Left hindlimb (tissue), 1 donor: ENCODE results near the gene TBX10.
"Not testable (repeated sequence)": the region's sequence is repeated elsewhere in the genome, so short reads cannot be mapped to it uniquely, and the experiment has no call there.

ENCODE experiments used
- DNase-seq: peaks from one replicate; pipeline ENCODE4 v3.0.0-alpha.2; 2018

The TBX10 gene

DNA sequence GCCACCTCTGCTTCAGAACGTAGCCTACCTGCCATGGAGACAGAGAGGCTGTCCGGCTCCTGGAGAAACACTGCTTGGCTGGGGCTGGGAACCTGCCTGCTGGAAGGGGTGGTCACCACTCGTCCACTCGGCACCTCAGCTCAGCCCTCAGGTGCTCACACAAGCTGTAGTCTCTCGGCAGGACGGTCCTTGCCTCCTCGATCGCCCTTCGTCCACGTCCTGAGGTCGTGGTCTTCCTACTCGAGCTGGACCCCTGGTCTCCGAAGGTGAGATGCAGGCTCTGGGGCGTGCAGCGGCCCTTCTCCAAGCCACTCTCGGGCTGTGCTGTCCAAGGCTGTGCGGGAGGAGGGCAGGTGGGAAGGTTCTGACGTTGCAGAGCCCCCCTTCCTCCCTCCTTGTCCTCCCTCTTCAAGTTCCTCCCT is at the start of gene TBX10:
TBX10 (minus strand) TSS at position 326 of the 422 bp plus-strand sequence; CDS start at position 35, 291 bp downstream.
- no peak for DNase-seq

- DNase-seq: no peak
Measured at GRCh38 chr11:67689178-67689577, 49.6 kb upstream of the TBX10 start.

- no peak for DNase-seq
Measured at GRCh38 chr11:67687986-67688385, 48.4 kb upstream of the TBX10 start.

- not testable (repeated sequence) for DNase-seq
Measured at GRCh38 chr11:67685641-67686332, 46.2 kb upstream of the TBX10 start.

GRCh38 chr11:67682126-67683034 is 42.8 kb upstream of the TBX10 start:
- DNase-seq: not testable (repeated sequence)

DNA sequence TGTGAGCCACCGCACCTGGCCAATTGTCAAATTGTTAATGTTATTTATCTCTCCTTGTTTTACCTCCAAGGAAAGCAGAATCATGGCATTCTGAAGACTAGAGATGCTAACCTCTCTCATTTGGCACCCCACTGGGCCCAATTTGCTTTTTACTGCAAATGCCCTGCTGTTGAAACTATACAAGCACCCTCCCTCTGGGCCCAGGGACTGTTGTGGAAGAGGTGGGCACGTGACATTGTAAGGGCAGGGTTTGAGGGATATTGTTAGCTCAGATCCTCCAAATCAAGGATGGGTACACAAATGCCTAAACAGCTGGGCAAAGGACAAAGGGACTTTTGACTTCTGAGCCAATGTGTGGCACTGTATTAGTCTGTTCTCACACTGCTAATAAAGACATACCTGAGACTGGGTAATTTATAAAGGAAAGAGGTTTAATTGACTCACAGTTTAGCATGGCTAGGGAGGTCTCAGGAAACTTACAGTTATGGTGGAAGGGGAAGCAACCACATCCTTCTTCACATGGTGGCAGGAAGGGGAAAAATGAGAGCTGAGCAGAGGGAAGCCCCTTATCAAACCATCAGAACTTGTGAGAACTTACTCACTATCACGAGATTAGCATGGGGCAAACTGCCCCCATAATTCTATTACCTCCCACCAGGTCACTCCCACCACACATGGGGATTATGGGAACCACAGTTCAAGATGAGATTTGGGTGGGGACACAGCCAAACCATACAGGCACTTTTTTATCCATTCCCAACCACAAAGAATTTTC is 41.3 kb upstream of the TBX10 start:
- DNase-seq: no peak

GRCh38 chr11:67675058-67675747 is 35.6 kb upstream of the TBX10 start:
- no peak for DNase-seq

- no peak for DNase-seq
Measured at GRCh38 chr11:67674442-67674871, 34.9 kb upstream of the TBX10 start, which contains the start of gene ALDH3B2. ALDH3B2 (minus strand) TSS chr11:67674623; CDS start chr11:67666935, 7,688 bp downstream.

DNA sequence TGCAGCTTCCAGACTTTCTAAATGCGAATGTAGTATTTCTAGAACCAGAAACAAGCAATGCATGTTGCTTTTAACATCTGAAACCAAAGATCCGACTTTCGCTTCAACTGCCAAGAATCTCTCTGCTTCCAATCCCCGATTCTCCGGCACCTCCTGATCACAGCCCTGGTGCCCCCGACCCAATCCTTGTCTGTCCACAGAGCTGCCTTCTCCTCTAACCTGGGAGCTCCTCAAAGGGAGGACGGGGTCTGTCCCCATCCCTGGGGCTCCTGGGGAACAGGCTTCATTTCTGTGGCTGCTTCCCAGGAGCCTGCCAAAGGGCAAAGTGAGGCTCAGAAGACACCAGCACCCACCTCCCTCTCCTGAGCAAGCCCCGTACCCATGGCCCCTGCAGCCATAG is 34.3 kb upstream of the TBX10 start:
- no peak for DNase-seq

DNA sequence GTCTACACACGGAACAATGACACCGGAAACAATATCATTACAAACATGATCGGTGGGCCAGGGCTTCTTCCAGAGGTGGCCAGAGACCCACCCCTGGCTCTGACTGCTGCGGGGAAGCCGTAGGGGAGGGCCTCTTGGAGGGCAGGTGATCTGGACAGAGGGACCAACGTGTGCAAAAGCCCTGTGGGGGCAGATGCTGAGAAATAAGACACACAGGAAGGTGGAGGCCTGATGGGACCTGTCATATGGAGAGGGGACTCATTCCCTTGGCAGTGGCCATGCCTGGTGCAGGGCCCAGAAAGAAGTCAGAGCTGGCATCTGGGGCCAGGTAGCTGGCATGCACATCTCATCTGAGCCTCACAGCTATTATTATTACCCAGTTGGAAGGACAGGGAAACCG is 33.8 kb upstream of the TBX10 start:
- no peak for DNase-seq

- DNase-seq: no peak
Measured at GRCh38 chr11:67671211-67671520, 31.6 kb upstream of the TBX10 start.

DNA sequence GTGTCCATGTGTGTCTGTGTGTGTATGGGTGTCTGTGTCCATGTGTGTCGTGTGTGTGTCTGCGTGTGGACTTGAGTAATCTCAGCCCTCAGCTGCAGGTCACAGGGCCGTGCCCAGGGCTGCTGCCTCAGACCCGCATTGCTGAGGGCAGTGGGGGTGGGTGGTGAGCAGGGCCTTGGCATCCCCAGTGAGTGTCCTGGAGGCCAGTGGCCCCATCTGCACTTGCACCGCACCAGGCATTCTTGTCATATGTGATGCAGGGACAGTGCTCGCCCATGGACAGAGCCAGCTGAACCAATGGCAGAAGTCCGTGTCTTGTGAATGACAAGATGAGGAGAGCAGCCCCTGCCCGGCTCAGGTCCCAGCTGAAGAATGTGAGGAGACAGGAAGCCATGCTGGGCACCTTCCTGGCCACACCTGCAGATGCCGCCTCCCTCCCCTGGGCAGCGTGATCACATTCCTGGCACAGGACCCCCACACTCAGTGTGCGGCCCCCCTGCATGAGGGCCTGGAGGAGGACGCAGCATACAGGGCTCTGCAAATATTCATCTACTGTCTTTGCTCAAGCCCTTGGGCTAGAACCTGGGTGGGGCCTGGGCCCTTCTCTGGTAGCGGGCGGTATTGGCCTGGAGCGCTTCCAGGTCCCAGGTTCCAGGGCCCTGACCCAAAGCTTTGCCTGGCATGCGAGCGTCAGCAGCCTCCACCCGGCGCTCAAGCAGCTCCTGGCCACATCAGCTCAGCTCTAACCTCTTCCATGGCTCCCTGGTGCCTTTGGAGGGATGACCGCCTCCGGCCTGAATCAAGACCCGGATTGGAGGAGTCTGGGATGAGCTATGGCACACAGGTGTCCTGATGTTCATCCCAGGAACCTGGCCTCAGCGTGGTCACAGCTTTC is 31.0 kb upstream of the TBX10 start:
- no peak for DNase-seq

GRCh38 chr11:67668192-67668551 is 28.6 kb upstream of the TBX10 start:
- no peak for DNase-seq

DNA sequence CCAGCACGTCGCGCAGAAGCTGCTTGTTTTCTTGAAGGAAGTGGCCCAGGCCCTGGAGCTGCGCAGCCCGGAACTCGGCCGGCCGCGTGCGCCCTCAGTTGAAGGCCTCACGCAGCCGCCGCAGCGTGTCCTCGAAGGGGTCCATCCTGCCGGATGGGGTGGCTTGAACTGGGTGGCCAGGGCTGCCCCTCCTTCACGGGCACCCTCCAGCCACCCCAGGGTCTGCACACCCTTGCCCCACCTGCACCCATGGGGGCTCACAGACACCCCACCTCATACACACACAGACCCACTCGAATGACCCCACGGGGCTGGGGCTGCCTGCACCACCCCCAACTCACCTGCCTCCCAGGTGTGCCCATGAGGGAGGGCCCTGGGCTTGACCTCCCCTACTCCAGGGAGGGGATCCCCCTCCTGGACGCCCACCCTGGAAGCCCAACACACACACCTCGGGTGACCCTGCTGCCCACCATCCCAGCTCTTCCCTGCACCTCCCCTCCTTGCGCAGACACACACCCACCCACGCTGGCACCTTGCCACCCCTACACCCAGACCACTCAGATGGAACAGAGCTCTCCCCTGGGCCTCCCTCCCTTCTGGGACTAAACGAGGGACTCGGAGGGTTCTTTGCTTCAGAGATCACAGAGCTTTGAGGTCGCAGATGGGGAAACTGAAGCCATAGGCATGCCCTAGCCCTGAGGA is 28.1 kb upstream of the TBX10 start:
- no peak for DNase-seq

DNA sequence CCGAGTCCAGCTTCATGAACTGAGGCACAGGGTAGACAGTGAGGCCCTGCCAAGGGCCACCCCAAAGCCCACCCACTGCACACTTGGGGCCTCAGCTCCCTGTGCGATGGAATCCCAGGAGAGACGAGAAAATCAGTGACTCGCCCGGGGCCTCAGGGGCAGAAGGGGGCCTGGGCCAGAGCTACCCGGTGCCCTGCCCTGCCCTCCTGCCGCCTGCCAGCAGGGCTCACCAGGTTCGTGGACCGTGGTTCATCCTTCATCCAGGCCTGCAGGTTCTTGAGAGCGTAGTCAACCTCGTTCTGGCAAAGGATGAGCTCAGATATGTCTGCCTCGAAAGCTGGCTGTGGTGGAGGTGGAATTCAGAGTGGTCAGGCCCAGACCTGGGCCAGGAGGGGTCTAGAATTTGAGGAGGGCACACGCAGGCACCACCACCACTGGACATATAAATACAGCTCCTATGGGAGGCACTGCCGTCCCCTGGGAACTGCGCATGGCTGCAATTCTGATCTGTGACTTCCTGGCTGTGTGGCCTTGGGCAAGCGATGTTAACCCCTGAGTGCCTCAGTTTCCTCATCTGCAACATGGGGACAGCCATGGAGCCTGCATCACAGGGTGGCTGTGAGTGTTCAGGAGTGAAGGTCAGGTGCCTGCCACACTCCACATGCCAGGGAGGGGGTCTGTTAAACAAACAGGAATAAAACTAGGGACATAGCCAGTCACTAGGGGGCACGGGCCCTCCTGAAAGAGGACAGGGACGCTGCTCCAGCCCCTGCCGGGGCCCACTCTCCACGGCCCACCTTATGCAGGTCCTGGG is 27.3 kb upstream of the TBX10 start:
- DNase-seq: no peak

GRCh38 chr11:67666303-67666645 is 26.7 kb upstream of the TBX10 start:
- DNase-seq: no peak

GRCh38 chr11:67665541-67666302 is 26.2 kb upstream of the TBX10 start:
- no peak for DNase-seq

DNA sequence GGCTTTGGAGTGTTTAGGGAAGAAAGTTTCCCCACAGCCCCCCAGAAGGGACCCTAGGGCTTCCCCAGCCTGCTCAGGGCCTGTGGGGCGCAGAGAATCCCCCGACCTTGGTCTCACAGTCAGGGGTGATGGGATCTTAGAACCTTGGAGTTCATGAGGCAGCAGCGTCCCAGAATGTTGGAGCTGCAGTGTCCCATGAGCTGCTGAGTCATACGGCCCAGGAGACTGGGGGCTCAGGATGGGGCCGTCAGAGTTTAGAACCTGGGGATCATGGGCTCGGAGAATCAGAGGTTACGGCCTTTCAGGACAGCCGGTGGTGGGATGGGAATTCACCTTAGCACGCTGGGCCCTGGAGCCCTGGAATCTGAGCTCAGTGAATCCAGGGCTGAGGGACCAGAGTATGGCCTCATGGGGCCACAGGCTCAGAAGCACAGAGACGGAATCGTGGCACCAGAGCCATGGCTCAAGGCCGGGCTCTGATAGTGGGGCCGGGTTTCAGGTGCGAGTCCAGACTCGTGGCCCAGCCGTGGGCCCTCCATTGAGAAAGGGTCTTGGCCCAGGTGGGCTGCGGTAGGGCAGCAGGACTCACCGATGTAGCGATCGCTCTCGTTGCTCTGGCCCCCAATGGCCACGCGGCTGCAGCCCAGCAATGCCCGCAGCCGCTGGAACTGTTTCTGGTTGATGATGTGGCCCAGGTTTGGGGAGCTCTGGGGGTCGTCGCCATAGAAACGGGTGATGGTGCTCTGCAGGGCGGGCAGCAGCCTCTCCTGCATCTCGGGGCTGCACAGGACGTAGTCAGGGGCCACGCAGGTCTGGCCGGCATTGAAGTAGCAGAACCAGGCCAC is 25.4 kb upstream of the TBX10 start:
- no peak for DNase-seq

GRCh38 chr11:67664213-67664585 is 24.6 kb upstream of the TBX10 start:
- DNase-seq: no peak
